GM19324 (cell line): Measurements from ENCODE around the gene UBE2H.
"Not testable (repeated sequence)": the region's sequence is repeated elsewhere in the genome, so short reads cannot be mapped to it uniquely, and the experiment has no call there.

Experiments
- ATAC-seq: cut with Tn5 transposase; IDR thresholded peaks from one replicate; pipeline ENCODE4 v1.9.1; 2021; ENCODE audit warnings: mild to moderate bottlenecking, moderate library complexity; ENCODE audit not compliant: unreplicated experiment, low FRiP score

Gene UBE2H

GRCh38 chr7:129848436-129848835 is 104.3 kb downstream of the UBE2H start:
- ATAC-seq, result no peak

GRCh38 chr7:129845972-129846327 is 106.8 kb downstream of the UBE2H start:
- ATAC-seq, result no peak

- no peak for ATAC-seq
These were observed 107.4 kb downstream of the UBE2H start for GRCh38 chr7:129845178-129845971.

GRCh38 chr7:129843978-129844840 is 108.6 kb downstream of the UBE2H start:
- no peak for ATAC-seq

GRCh38 chr7:129843365-129843898 is 109.3 kb downstream of the UBE2H start:
- ATAC-seq, result no peak

GRCh38 chr7:129841465-129841864 is 111.3 kb downstream of the UBE2H start:
- no peak for ATAC-seq

- no peak for ATAC-seq
These were observed 112.0 kb downstream of the UBE2H start for GRCh38 chr7:129840757-129841156.

GRCh38 chr7:129836983-129837382 is 115.8 kb downstream of the UBE2H start:
- ATAC-seq, result no peak

GRCh38 chr7:129835569-129835968 is 117.2 kb downstream of the UBE2H start:
- ATAC-seq, result no peak

- ATAC-seq, result not testable (repeated sequence)
These were observed 119.4 kb downstream of the UBE2H start for GRCh38 chr7:129833353-129833752.

GRCh38 chr7:129832701-129833227 is 120.0 kb downstream of the UBE2H start:
- no peak for ATAC-seq

GRCh38 chr7:129832282-129832681 is 120.5 kb downstream of the UBE2H start:
- no peak for ATAC-seq

- ATAC-seq, result no peak
These were observed 121.2 kb downstream of the UBE2H start for GRCh38 chr7:129831424-129832058.

GRCh38 chr7:129830949-129831348 is 121.8 kb downstream of the UBE2H start:
- ATAC-seq, result no peak

- ATAC-seq, result no peak
These were observed 122.8 kb downstream of the UBE2H start for GRCh38 chr7:129829737-129830631.

GRCh38 chr7:129828989-129829736 is 123.6 kb downstream of the UBE2H start:
- ATAC-seq, result no peak

GRCh38 chr7:129828078-129828762 is 124.5 kb downstream of the UBE2H start:
- no peak for ATAC-seq

- no peak for ATAC-seq
These were observed 125.2 kb downstream of the UBE2H start for GRCh38 chr7:129827467-129827990.
